ENCODE results near the gene MAP7D1. TPM values are rescaled to one million over a fixed set of nuclear protein-coding genes. Genes with fewer than 3 reads are reported as not detected.
"Not testable (repeated sequence)": the region's sequence is repeated elsewhere in the genome, so short reads cannot be mapped to it uniquely, and the experiment has no call there.

The MAP7D1 gene
- total RNA-seq, 4 donors from 2014 or later = 73.3 to 244 (median 115) TPM

DNA sequence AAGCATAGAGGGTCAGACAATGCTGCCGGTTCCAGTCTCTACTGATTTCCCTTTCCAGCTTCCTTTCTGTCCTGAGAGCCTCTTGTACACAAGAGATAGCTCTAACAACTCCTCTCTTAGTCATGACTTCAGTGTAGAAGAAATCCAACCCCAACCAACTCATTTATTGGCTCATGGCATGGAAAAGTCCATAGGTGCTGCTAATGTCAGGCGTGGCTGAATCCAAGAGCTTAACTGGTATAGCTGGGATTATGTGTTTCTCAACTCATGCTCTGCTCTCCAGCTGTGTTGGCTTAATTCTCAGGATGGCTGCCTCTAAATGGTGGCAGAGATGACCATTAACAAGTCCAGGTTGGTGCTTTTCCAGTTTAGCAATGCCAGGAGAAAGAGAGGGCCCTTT, 55.9 kb downstream of the MAP7D1 start:
- TF ChIP-seq, protein P1, sequence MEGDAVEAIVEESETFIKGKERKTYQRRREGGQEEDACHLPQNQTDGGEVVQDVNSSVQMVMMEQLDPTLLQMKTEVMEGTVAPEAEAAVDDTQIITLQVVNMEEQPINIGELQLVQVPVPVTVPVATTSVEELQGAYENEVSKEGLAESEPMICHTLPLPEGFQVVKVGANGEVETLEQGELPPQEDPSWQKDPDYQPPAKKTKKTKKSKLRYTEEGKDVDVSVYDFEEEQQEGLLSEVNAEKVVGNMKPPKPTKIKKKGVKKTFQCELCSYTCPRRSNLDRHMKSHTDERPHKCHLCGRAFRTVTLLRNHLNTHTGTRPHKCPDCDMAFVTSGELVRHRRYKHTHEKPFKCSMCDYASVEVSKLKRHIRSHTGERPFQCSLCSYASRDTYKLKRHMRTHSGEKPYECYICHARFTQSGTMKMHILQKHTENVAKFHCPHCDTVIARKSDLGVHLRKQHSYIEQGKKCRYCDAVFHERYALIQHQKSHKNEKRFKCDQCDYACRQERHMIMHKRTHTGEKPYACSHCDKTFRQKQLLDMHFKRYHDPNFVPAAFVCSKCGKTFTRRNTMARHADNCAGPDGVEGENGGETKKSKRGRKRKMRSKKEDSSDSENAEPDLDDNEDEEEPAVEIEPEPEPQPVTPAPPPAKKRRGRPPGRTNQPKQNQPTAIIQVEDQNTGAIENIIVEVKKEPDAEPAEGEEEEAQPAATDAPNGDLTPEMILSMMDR (IDR thresholded peaks at IDR 0.05) = no peak
- no peak for ATAC-seq (ENCODE audit: low FRiP score)

DNA sequence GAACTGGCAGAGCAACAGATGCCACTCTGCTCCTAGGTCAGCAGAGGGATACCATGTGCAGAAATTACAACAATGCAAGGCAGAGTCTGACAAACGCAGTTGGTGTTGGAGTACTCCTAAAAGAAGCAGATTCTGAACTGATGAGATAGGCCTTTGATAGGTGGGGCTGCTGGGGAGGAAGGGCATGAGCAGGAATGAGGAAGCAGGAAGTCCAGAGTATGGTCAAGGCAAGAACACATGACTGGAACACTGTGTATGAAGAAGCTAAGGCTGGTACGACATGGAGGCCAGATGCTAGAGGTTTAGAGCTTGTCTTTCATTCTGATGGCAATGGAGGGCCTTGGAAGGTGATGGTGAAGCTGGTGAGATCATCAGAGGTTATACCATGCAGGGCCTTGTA, 56.8 kb downstream of the MAP7D1 start:
- no peak for ATAC-seq (ENCODE audit: low FRiP score)
- TF ChIP-seq, protein P1 (IDR thresholded peaks at IDR 0.05) = no peak
- no peak for DNase-seq (ENCODE audit: low spot score)

More for the DNA sequence above, 55.9 kb downstream of the MAP7D1 start:
- DNase-seq (ENCODE audit: low spot score) = no peak

DNA sequence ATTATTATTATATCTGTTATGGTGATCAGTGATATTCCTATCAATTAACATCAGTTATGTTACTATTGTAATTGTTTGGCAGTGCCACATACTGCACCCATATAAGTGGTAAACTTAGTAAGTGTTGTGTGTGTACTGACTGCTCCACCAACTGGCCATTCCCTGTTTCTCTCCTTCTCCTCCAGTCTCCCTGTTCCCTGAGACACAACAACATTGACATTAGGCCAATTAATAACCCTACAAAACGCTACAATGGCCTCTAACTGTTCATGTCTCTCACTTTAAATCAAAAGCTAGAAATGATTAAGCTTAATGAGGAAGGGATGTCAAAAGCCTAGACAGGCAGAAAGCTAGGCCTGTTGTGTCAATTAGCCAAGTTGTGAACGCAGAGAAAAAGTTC, 61.7 kb downstream of the MAP7D1 start:
- DNase-seq (ENCODE audit: low spot score) = no peak
- TF ChIP-seq, protein P1 (IDR thresholded peaks at IDR 0.05) = no peak

DNA sequence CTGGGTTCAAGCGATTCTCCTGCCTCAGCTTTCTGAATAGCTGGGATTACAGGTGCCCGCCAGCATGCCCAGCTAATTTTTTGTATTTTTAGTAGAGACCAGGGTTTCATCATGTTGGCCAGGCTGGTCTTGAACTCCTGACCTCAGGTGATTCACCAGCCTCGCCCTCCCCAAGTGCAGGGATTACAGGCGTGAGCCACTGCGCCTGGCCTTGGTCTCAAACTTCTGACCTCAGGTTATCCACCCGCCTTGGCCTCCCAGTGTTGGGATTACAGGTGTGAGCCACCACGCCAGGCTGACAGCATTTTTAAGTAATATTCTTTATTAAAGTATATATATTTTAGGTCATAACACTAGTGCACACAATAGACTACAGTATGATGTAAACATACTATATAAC, 65.9 kb downstream of the MAP7D1 start:
- ATAC-seq (ENCODE audit: low FRiP score); DNase-seq (ENCODE audit: low spot score): not testable (repeated sequence)

More for the DNA sequence above, 61.7 kb downstream of the MAP7D1 start:
- ATAC-seq (ENCODE audit: low FRiP score) = no peak

DNA sequence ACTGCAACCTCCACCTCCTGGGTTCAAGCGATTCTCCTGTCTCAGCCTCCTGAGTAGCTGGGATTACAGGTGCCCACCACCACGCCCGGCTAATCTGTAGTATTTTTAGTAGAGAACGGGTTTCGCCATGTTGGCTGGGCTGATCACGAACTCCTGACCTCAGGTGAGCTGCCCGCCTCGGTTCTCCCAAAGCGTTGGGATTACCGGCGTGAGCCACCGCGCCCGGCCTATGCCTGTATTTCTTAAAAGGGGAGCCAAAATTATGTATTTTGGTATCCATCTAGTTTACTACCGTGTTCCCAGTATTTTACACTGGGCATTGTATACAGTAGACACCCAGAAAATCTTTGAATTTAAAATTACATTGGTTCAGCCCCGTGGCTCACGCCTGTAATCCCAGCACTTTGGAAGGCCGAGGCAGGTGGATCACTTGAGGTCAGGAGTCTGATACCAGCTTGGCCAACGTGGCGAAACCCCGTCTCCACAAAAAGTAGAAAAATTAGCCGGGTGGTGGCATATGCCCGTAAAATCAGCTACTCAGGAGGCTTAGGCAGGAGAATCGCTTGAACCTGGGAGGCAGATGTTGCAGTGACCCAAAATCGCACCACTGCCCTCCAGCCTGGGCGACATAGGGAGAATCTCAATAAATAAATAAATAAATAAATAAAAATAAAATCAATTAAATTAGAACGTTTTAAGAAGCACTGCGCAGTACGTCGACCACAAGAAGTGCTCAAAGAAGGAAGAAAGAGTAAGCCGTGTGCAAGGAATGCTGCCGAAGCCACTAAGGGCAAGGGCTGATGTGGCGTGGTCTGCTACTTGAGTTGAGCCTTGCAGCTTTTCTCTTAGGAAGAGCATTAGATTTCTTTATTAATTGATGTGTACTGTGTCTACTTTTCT, 66.8 kb downstream of the MAP7D1 start:
- DNase-seq (ENCODE audit: low spot score) (no peak), ATAC-seq (ENCODE audit: low FRiP score) (no peak)
- TF ChIP-seq, protein P1 (IDR thresholded peaks at IDR 0.05) = no peak

DNA sequence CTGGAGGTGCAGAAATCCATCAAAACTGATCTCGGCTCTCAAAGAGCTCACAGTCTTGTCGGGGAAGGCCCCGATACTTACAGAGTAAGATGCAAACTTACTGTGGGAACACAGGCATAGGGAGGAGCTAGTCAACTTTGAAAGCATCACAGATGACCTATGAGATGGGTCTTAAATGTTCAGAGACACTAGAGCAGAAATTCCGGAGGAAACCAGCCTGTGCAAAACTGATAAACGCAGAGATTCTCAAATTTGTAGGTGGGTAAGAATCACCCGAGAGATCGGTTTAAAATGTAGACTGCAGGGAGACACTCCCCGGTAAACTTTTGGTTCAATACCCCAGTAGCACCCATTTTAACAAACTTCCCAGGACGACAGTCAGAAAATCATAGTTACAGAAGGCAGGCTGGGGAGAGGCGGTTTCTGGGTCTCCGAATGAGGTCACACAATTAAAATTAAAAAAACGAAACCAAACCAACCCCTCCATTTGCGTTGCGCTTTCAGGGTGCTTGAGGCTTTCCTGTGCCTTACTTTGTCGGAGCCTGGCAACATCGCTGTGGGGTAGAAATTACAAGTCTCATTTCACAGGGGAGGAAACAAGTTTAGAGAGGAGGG, 67.5 kb downstream of the MAP7D1 start:
- peak; percentile 1 for ATAC-seq (ENCODE audit: low FRiP score)
- no peak for DNase-seq (ENCODE audit: low spot score)
- TF ChIP-seq, protein P1 (IDR thresholded peaks at IDR 0.05) = no peak

DNA sequence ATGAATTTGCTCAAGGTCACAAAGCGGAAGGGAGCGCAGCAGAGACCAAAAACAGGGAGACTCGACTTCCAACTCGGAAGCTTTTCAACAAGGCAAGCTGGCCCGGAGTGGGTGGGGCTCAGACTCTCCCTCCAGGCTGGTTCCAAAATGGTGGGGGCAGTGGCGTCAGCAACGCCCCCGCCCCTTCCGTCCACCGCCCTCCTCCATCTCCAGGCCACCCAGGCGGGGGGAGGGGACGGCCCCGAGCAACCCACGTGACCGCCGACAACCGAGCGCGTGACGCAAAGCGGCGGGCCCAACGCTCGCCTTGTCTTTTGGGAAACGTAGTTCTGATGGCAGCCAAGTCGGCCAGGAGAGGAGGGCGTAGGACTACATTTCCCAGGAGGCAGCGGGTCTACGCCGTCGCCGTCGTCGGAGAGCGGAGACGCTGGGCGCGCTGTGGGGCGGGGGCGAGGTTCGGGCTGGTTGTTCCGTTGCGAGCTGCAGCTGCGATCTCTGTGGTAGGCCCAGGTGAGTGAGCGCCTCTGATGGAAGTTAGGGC, 68.1 kb downstream of the MAP7D1 start, which contains the start of gene THRAP3:
Gene THRAP3, plus strand, starts transcription at position 448 of the 541 bp plus-strand sequence. CDS start 58,121 bp downstream, outside the sequence.
- ATAC-seq (ENCODE audit: low FRiP score) = peak; percentile 99
- DNase-seq (ENCODE audit: low spot score) = peak; percentile 92
- TF ChIP-seq, protein P1 (IDR thresholded peaks at IDR 0.05) = no peak

Measured in omental fat pad (tissue), 4 donors.